AG04449 (cell line): ENCODE data around the gene WWC2.
"Not testable (repeated sequence)": the region's sequence is repeated elsewhere in the genome, so short reads cannot be mapped to it uniquely, and the experiment has no call there.

ENCODE experiments used
- CTCF ChIA-PET: fragments of 350-600 bp; formaldehyde crosslinking; extraction: SDS; loops from one replicate; lab custom pipeline; 2021; ENCODE audit warnings: antibody characterized with exemption; lab: Yijun Ruan, JAX
- POLR2A ChIA-PET: fragments of 400-600, 350-600 bp; formaldehyde crosslinking; extraction: SDS; loops from one replicate; lab custom pipeline; 2020; ENCODE audit warnings: antibody characterized with exemption, inconsistent platforms; lab: Yijun Ruan, JAX
- DNase-seq: peaks from one replicate; pipeline ENCODE4 v3.0.0-alpha.2; 2010; ENCODE audit warnings: low read depth, low spot score
- H3K4me3 ChIP-seq: 2 replicates; pipeline ENCODE4 v1.5.1; 2011; ENCODE audit warnings: low read depth, mild to moderate bottlenecking, control low read depth, low read length
- CTCF ChIP-seq: IDR thresholded peaks from one replicate; pipeline ENCODE4 v1.5.1; 2011; ENCODE audit warnings: mild to moderate bottlenecking, moderate library complexity, low read length, control low read depth, inconsistent platforms; ENCODE audit not compliant: insufficient read depth; ENCODE audit errors: missing control alignments

Gene WWC2

GRCh38 chr4:183192571-183192970 is 93.5 kb downstream of the WWC2 start:
- no peak overlapping the region for H3K4me3 ChIP-seq
- DNase-seq: no peak
- CTCF ChIA-PET: no interaction called here
- TF ChIP-seq CTCF: no peak
- POLR2A ChIA-PET: no interaction called here

- DNase-seq, POLR2A ChIA-PET, H3K4me3 ChIP-seq: not testable (repeated sequence)
- CTCF ChIA-PET: interaction anchor here (0.9 kb wide), 1 partner anchor 14 kb away, joined by 3 read pairs; no protein-coding TSS in a partner anchor
Measured at GRCh38 chr4:183193730-183194338, 94.8 kb downstream of the WWC2 start.

- TF ChIP-seq CTCF: no peak
- H3K4me3 ChIP-seq: no peak overlapping the region
- no peak for DNase-seq
- ChIA-PET CTCF (no interaction called here), POLR2A (no interaction called here)
Measured at GRCh38 chr4:183195534-183195933, 96.5 kb downstream of the WWC2 start.

- no peak for DNase-seq
- POLR2A ChIA-PET: no interaction called here
- no peak for TF ChIP-seq CTCF
- no peak overlapping the region for H3K4me3 ChIP-seq
- CTCF ChIA-PET: interaction anchor here (0.6 to 1.2 kb wide), 2 partner anchors 47 to 53 kb away, joined by 3 read pairs; no protein-coding TSS in a partner anchor
Measured at GRCh38 chr4:183197140-183197539, 98.1 kb downstream of the WWC2 start.

GRCh38 chr4:183200453-183200852 is 101.4 kb downstream of the WWC2 start:
- POLR2A ChIA-PET: interaction anchor here (0.6 to 1.9 kb wide), 2 partner anchors 11 to 102 kb away, joined by 3 to 4 read pairs; partner anchors contain the start of gene WWC2
- H3K4me3 ChIP-seq: no peak overlapping the region
- no peak for DNase-seq
- CTCF ChIA-PET: interaction anchor here (1.2 to 1.7 kb wide), 2 partner anchors 11 to 50 kb away, joined by 3 to 4 read pairs; no protein-coding TSS in a partner anchor
- no peak for TF ChIP-seq CTCF

GRCh38 chr4:183201331-183201730 is 102.3 kb downstream of the WWC2 start:
- TF ChIP-seq CTCF: no peak
- ChIA-PET CTCF (interaction anchor here (1.0 to 1.2 kb wide), 2 partner anchors 10 to 127 kb away, joined by 3 to 4 read pairs; no protein-coding TSS in a partner anchor), POLR2A (interaction anchor here (0.7 to 1.9 kb wide), 2 partner anchors 103 to 318 kb away, joined by 4 to 5 read pairs; partner anchors contain the start of gene WWC2)
- H3K4me3 ChIP-seq: no peak overlapping the region
- DNase-seq: no peak
